HepG2 (cell line): Measurements from ENCODE around the gene THBS2. TPM values are rescaled to one million over a fixed set of nuclear protein-coding genes. Genes with fewer than 3 reads are reported as not detected.
A peak's percentile ranks its signal among the peaks of the same experiment; 100 is the strongest.

Source experiments
- ATAC-seq: fragments of 200-7000 bp; cut with Tn5 transposase; 3 replicates; pipeline ENCODE4 v1.9.1; 2020; ENCODE audit warnings: mild to moderate bottlenecking, moderate library complexity
- BruUV-seq: library from RNA; stranded (reverse); fragments of 400-500 nt; replicated peaks from 2 replicates; lab custom pipeline; 2021; lab: Mats Ljungman, UMichigan
- CTCF ChIA-PET: fragments of 300-600 bp; formaldehyde crosslinking; extraction: SDS; loops from one replicate; lab custom pipeline; 2021; ENCODE audit warnings: low total read pairs, inconsistent platforms, low intra/inter-chr PET ratio; lab: Yijun Ruan, JAX
- POLR2A ChIA-PET: fragments of 350-600 bp; sonication (Branson Sonifier 250); formaldehyde crosslinking; loops from one replicate; lab custom pipeline; 2020; ENCODE audit warnings: antibody characterized with exemption, inconsistent platforms; lab: Yijun Ruan, JAX
- DNase-seq: peaks from one replicate; pipeline ENCODE4 v3.0.0-alpha.2; 2015; ENCODE audit warnings: low spot score
- FAIRE-seq: peaks from 3 replicates; lab custom pipeline; 2011; peaks lifted over from hg19 to GRCh38; lab: Jason Lieb, UNC
- H2AFZ ChIP-seq: one replicate; pipeline ENCODE4 v1.6.1; 2011; ENCODE audit warnings: low read length, inconsistent platforms
- H3K27ac ChIP-seq: fragments of 300-600 bp; 3 replicates; pipeline ENCODE4 v1.8.0; 2011; ENCODE audit warnings: mixed run types, mild to moderate bottlenecking, mixed read lengths, low read length, inconsistent platforms; ENCODE audit not compliant: insufficient read depth; ENCODE audit errors: extremely low read length
- H3K27me3 ChIP-seq, 2 experiments: fragments of 200-600 bp in 1 of 2; 2 replicates in 1 of 2; 3 replicates in 1 of 2; pipeline versions ENCODE4 v1.6.0 to v1.8.0; 2011; ENCODE audit warnings: low read length in 2 of 2, mild to moderate bottlenecking in 2 of 2, moderate library complexity in 2 of 2, inconsistent platforms in 1 of 2; ENCODE audit not compliant: insufficient read depth in 2 of 2, control insufficient read depth in 1 of 2
- H3K36me3 ChIP-seq, 2 experiments: fragments of 200-600 bp in 1 of 2; replicated peaks in 1 of 2; 2 replicates in 1 of 2; 3 replicates in 1 of 2; pipeline versions ENCODE4 v1.5.1 to v1.8.0; 2011; ENCODE audit warnings: low read length in 2 of 2, inconsistent platforms in 1 of 2; ENCODE audit not compliant: insufficient read depth in 2 of 2, control insufficient read depth in 1 of 2
- H3K4me1 ChIP-seq: 2 replicates; pipeline ENCODE4 v1.5.1; 2012; ENCODE audit warnings: low read length, inconsistent platforms; ENCODE audit not compliant: insufficient read depth
- H3K4me2 ChIP-seq: 2 replicates; pipeline ENCODE4 v1.6.0; 2011; ENCODE audit warnings: low read depth, low read length, inconsistent platforms
- H3K4me3 ChIP-seq, 3 experiments: fragments of 200-600 bp in 1 of 3; sonication (generic), shearing (Covaris generic) in 1 of 3; replicated peaks in 1 of 3; 2 replicates each; pipeline ENCODE4 v1.5.1; 2011 to 2016; ENCODE audit warnings: low read length in 3 of 3, inconsistent platforms in 2 of 3, low read depth in 2 of 3, mild to moderate bottlenecking in 2 of 3, control low read depth in 1 of 3, mixed read lengths in 1 of 3; ENCODE audit not compliant: insufficient read depth in 1 of 3
- H3K79me2 ChIP-seq: one replicate; pipeline ENCODE4 v1.6.1; 2011; ENCODE audit warnings: low read length, inconsistent platforms; ENCODE audit not compliant: insufficient read depth
- H3K9ac ChIP-seq: 2 replicates; pipeline ENCODE4 v1.6.0; 2011; ENCODE audit warnings: mild to moderate bottlenecking, low read depth, low read length, inconsistent platforms; ENCODE audit not compliant: insufficient read depth
- H3K9me3 ChIP-seq: 2 replicates; pipeline ENCODE4 v1.5.1; 2012; ENCODE audit warnings: mild to moderate bottlenecking, low read length
- H4K20me1 ChIP-seq: 2 replicates; pipeline ENCODE4 v1.6.0; 2011; ENCODE audit warnings: inconsistent platforms, mild to moderate bottlenecking, low read length, moderate library complexity; ENCODE audit not compliant: insufficient read depth
- AHDC1 ChIP-seq: sonication (generic); formaldehyde crosslinking; IDR thresholded peaks from 2 replicates; pipeline ENCODE4 v1.5.1; 2020; ENCODE audit warnings: mild to moderate bottlenecking, missing genetic modification reagents, borderline replicate concordance
- AHR ChIP-seq: IDR thresholded peaks from 2 replicates; pipeline ENCODE4 v1.6.1; 2018; ENCODE audit warnings: missing genetic modification reagents, missing compliant biosample characterization
- ATF7 ChIP-seq, 2 experiments: fragments of 450-650 bp in 1 of 2; sonication (generic) in 1 of 2; formaldehyde crosslinking in 1 of 2; IDR thresholded peaks; 2 replicates each; pipeline versions ENCODE4 v1.4.0 to v1.6.1; 2016 to 2020; ENCODE audit warnings: antibody characterized with exemption in 1 of 2, mild to moderate bottlenecking in 1 of 2, missing genetic modification reagents in 1 of 2
- DMTF1 ChIP-seq: sonication (generic); formaldehyde crosslinking; IDR thresholded peaks from 2 replicates; pipeline ENCODE4 v1.4.0; 2020; ENCODE audit warnings: mild to moderate bottlenecking, missing genetic modification reagents
- FOXA1 ChIP-seq, 2 experiments: fragments of 450-650 bp in 1 of 2; sonication (generic) in 1 of 2; formaldehyde crosslinking in 1 of 2; IDR thresholded peaks; 2 replicates each; pipeline versions ENCODE4 v1.4.0 to v1.6.1; 2016 to 2020; ENCODE audit warnings: missing genetic modification reagents in 1 of 2
- PLSCR1 ChIP-seq: sonication (generic); formaldehyde crosslinking; IDR thresholded peaks from 2 replicates; pipeline ENCODE4 v1.5.0; 2020; ENCODE audit warnings: missing genetic modification reagents, mild to moderate bottlenecking, borderline replicate concordance
- SALL2 ChIP-seq: sonication (generic); formaldehyde crosslinking; IDR thresholded peaks from 2 replicates; pipeline ENCODE4 v1.8.1; 2023; ENCODE audit warnings: mild to moderate bottlenecking, missing genetic modification reagents, inconsistent platforms
- SP4 ChIP-seq: sonication (generic); formaldehyde crosslinking; IDR thresholded peaks from 2 replicates; pipeline ENCODE4 v1.8.1; 2023; ENCODE audit warnings: mild to moderate bottlenecking, missing genetic modification reagents
- SUZ12 ChIP-seq: fragments of 150-350 bp; IDR thresholded peaks from 2 replicates; pipeline ENCODE4 v1.6.1; 2014; ENCODE audit warnings: low read depth, low read length
- TCF7 ChIP-seq: sonication (generic); IDR thresholded peaks from 2 replicates; pipeline ENCODE4 v1.6.1; 2016; ENCODE audit warnings: antibody characterized with exemption, low read depth
- ZBTB3 ChIP-seq: sonication (generic); formaldehyde crosslinking; IDR thresholded peaks from 2 replicates; pipeline ENCODE4 v1.4.0; 2020; ENCODE audit warnings: low read depth, mild to moderate bottlenecking, moderate library complexity, missing genetic modification reagents, borderline replicate concordance
- ZNF12 ChIP-seq: sonication (generic); formaldehyde crosslinking; IDR thresholded peaks from 2 replicates; pipeline ENCODE4 v1.5.0; 2020; ENCODE audit warnings: missing genetic modification reagents
- ZNF329 ChIP-seq: sonication (generic); formaldehyde crosslinking; IDR thresholded peaks from 2 replicates; pipeline ENCODE4 v1.9.0; 2021; ENCODE audit warnings: low read depth, mild to moderate bottlenecking, missing genetic modification reagents
- ZNF510 ChIP-seq: sonication (generic); formaldehyde crosslinking; IDR thresholded peaks from 2 replicates; pipeline ENCODE4 v1.4.0; 2020; ENCODE audit warnings: low read depth, mild to moderate bottlenecking, missing genetic modification reagents
- ZNF644 ChIP-seq: IDR thresholded peaks from 2 replicates; pipeline ENCODE4 v1.6.1; 2016; ENCODE audit warnings: low read depth
- ZNF660 ChIP-seq: sonication (generic); formaldehyde crosslinking; IDR thresholded peaks from 2 replicates; pipeline ENCODE4 v1.5.1; 2020; ENCODE audit warnings: mild to moderate bottlenecking, low read depth, missing genetic modification reagents, borderline replicate concordance
- WGBS: methylation state at CpG from one replicate; pipeline ENCODE4 v1.1.6; 2017; ENCODE audit warnings: low lambda C conversion rate; 5-methylcytosine and 5-hydroxymethylcytosine counted together
- in situ Hi-C: cut with HindIII; loops from 2 replicates; pipeline ENCODE4 v1.10.0; 2017; ENCODE audit warnings: low pct_unique_long_range_greater_than_20kb; ENCODE audit not compliant: extremely low pct_ligation_motif_present
- intact Hi-C: fragments of 100-400 bp; cut with micrococcal nuclease; formaldehyde crosslinking; loops from one replicate; pipeline ENCODE4 v1.10.0; 2022; ENCODE audit not compliant: unreplicated experiment
- polyA plus RNA-seq, 8 experiments: library from polyadenylated mRNA; depleted of rRNA in 3 of 8; stranded (reverse) in 7 of 8; unstranded in 1 of 8; fragments of >200 nt; fragmentation: Illumina TruSeq in 4 of 8; extraction: Trizol in 4 of 8; gene quantifications; 2 replicates each; pipeline versions ENCODE4 v1.2.1 to v1.2.3, GENCODE V29; 2011 to 2016; ENCODE audit warnings: low read depth in 4 of 8, missing spikeins in 1 of 8, mixed read lengths in 1 of 8; ENCODE audit not compliant: insufficient read depth in 1 of 8
- total RNA-seq, 5 experiments: library from RNA; depleted of rRNA; stranded (reverse); fragments of >200 nt; fragmentation: Illumina TruSeq; extraction: Trizol; gene quantifications; 2 replicates each; pipeline ENCODE4 v1.2.3, GENCODE V29; 2016; ENCODE audit warnings: low read depth in 1 of 5

The THBS2 gene
- total and polyA plus RNA-seq, 2 of the 13 experiments (the other 11 are each of a cell fraction or from before 2014, with no cell fraction given): 0.12 to 0.15 TPM

DNA sequence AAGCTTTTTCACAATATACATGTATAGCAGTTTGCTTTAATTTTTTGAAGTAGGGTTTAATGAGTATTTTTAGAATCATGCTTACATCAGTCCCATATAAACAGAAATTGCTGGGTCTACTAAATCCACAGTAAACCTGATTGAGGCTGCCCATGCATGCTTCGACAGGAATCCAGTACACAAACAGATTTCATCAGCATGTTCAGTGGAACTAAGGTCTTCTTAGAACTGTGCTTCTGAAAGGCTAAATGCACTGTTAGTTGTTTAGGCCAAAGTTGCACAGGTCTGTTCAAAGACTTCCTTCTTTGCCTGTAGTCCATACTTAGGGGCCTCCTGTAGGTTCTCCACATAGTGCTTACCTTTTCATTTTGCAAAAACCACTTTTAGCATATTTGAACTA, 42.5 kb upstream of the THBS2 start:
- H3K9me3 ChIP-seq: peaks cover 13% of the 10 kb centered on the region
- H2AFZ ChIP-seq: peak overlapping the region; percentile 12
- FAIRE-seq (peak; percentile 30), DNase-seq (peak; percentile 71), ATAC-seq (peak; percentile 30)
- H3K36me3 ChIP-seq: no peaks in the 10 kb centered on the region
- H4K20me1 ChIP-seq: no peaks in the 10 kb centered on the region
- ChIA-PET POLR2A (no interaction called here), CTCF (no interaction called here)
- intact Hi-C loops: no loop called here
- no peak overlapping the region for H3K9ac ChIP-seq
- peak overlapping the region; percentile 38 for H3K27ac ChIP-seq
- in situ Hi-C loops: no loop called here
- no peaks in the 10 kb centered on the region for H3K79me2 ChIP-seq
- H3K4me2 ChIP-seq: 0 out of 2 replicates have a peak overlapping the region, but pooled peaks have one; percentile 8
- 7% methylated on average over 1 of the region's 1 CpG for WGBS
- H3K27me3 ChIP-seq: no peaks in the 10 kb centered on the region
- BruUV-seq: no TSS peak
- H3K4me3 ChIP-seq: no peak overlapping the region
- H3K4me1 ChIP-seq: peaks cover 59% of the 10 kb centered on the region
- TF ChIP-seq ZNF329 (CRISPR knock-in tag) (no peak), ZBTB3 (CRISPR knock-in tag) (no peak), AHDC1 (CRISPR knock-in tag) (0 out of 2 replicates have a peak, but pooled peaks have one; percentile 43), ZNF12 (CRISPR knock-in tag) (peak; percentile 88), ZNF644 (CRISPR knock-in tag) (0 out of 2 replicates have a peak, but pooled peaks have one; percentile 31), AHR (CRISPR knock-in tag) (no peak), SUZ12 (no peak), SP4 (CRISPR knock-in tag) (no peak), FOXA1 (IDR thresholded peaks at IDR 0.05) (no peak), FOXA1 (CRISPR knock-in tag; IDR thresholded peaks at IDR 0.05) (0 out of 2 replicates have a peak, but pooled peaks have one; percentile 44), TCF7 (peak; percentile 19; the same call in 1 of the 2 replicates), ATF7 (IDR thresholded peaks at IDR 0.05) (no peak), ATF7 (CRISPR knock-in tag; IDR thresholded peaks at IDR 0.05) (no peak), DMTF1 (CRISPR knock-in tag) (no peak), PLSCR1 (CRISPR knock-in tag) (no peak), ZNF510 (CRISPR knock-in tag) (no peak), ZNF660 (CRISPR knock-in tag) (no peak), SALL2 (CRISPR knock-in tag) (0 out of 2 replicates have a peak, but pooled peaks have one; percentile 47)
